Ovary (tissue), 9 donors: ENCODE measurements around the gene POLN. TPM values are rescaled to one million over a fixed set of nuclear protein-coding genes. Genes with fewer than 3 reads are reported as not detected.

Experiments
- DNase-seq, 5 donors: peaks; one replicate each; pipeline ENCODE4 v3.0.0-alpha.2; 2019 to 2020
- H3K27ac ChIP-seq, 2 donors: fragments of 200-600 bp; one replicate each; pipeline versions ENCODE4 v1.5.1 to v1.8.0; 2019 to 2022
- H3K27me3 ChIP-seq: fragments of 200-600 bp; one replicate; pipeline ENCODE4 v1.8.0; 2022
- H3K36me3 ChIP-seq: fragments of 200-600 bp; sonication (generic); one replicate; pipeline ENCODE4 v1.5.1; 2019
- H3K4me1 ChIP-seq: one replicate; pipeline ENCODE4 v1.8.1; 2013; ENCODE audit warnings: mild to moderate bottlenecking, moderate library complexity; ENCODE audit not compliant: insufficient read depth
- H3K4me3 ChIP-seq: fragments of 200-600 bp; sonication (generic); one replicate; pipeline ENCODE4 v1.5.1; 2017
- H3K9me3 ChIP-seq, 2 donors: fragments of 200-600 bp in 1 of 2; sonication (generic) in 1 of 2; one replicate each; pipeline versions ENCODE4 v1.5.1 to v1.8.1; 2013 to 2019; ENCODE audit warnings: mild to moderate bottlenecking in 1 of 2, moderate library complexity in 1 of 2
- CTCF ChIP-seq, 3 donors: fragments of 450-650 bp in 2 of 3; fragments of 200-600 bp in 1 of 3; IDR thresholded peaks; one replicate each; pipeline versions ENCODE4 v1.5.1 to v1.8.0; 2016 to 2022; ENCODE audit warnings: antibody characterized with exemption in 3 of 3, mild to moderate bottlenecking in 1 of 3
- EP300 ChIP-seq: sonication (generic); formaldehyde crosslinking; IDR thresholded peaks from one replicate; pipeline ENCODE4 v1.6.1; 2017; ENCODE audit warnings: antibody characterized with exemption
- POLR2A ChIP-seq: fragments of 450-650 bp; IDR thresholded peaks from one replicate; pipeline ENCODE4 v1.6.1; 2017; ENCODE audit warnings: antibody characterized with exemption, mild to moderate bottlenecking, moderate library complexity
- WGBS, 3 donors: extraction: QIAGEN DNeasy Blood & Tissue Kit in 1 of 3; methylation state at CpG; one replicate each; pipeline versions ENCODE4 v1.1.5 to v1.1.7; 2013 to 2017; 5-methylcytosine and 5-hydroxymethylcytosine counted together
- intact Hi-C, 4 donors: fragments of 100-400 bp; cut with DNase I; formaldehyde crosslinking; loops; one replicate each; pipeline versions ENCODE4 v1.11.0 to v1.15.1; 2022 to 2023
- polyA plus RNA-seq, 2 donors: library from polyadenylated mRNA; stranded (reverse); fragments of 200-250 nt in 1 of 2; fragments of 350-450 nt in 1 of 2; fragmentation: Illumina TruSeq in 1 of 2; extraction: RNeasy Lipid Tissue Mini Kit (QIAGEN cat#74804) in 1 of 2; gene quantifications; one replicate each; pipeline ENCODE4 v1.2.3, GENCODE V29; 2013 to 2014
- total RNA-seq, 7 donors: library from RNA; depleted of rRNA in 2 of 7; stranded (reverse); fragments of >200 nt in 2 of 7; fragmentation: NEBNext Ultra II Directional in 3 of 7; extraction: Animal tissue kit (Norgen Biotek cat#: 25700) in 3 of 7; gene quantifications; one replicate each; pipeline versions ENCODE4 v1.1.0 to v1.2.4, GENCODE V29; 2016 to 2023
- donor health status: DM: no; HTN: no; CAD: no; lungs with moderate emphysema.
- donor health status: DM: no; HTN: no; CAD: no.
- donor health status: Bipolar disorder and iron deficiency.
- donor health status: DM: yes; HTN: yes; CAD: no.
- donor health status: DM: no; HTN: no; CAD: no.
- donor health status: DM: yes; HTN: yes; CAD: no.

POLN gene
- total and polyA plus RNA-seq, 9 donors: 0.95 to 11.4 (median 3.1) TPM

DNA sequence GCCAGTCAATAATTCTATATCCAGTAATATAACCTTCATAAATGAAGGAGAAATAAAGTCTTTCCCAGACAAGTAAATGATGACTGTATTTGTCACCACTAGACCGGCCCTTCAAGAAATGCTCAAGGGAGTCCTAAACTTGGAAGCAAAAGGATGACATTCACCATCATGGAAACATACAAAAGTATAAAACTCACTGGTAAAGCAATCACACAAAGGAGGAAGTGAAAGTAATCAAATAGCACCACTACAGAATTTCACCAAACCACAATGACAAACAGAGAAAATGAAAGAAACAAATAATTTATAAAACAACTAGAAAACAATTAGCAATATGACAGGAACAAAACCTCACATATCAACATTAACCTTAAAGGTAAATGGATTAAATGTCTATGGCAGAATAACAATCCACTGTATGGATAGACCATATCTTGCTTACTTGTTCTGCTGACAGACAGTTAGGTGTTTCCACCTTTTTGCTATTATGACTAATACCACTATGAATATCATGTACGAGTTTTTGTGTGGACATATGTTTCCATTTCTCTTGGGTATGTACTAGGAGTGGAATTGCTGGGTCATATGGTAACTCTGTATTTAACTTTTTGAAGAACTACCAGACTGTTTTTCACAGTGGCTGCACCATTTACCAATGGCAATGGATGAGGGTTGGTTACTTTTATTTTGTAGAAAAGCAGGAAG is 137.9 kb downstream of the POLN start:
- Histone ChIP-seq H3K4me1 (no peaks in the 10 kb centered on the region), H3K27me3 (no peaks in the 10 kb centered on the region), H3K4me3 (no peak overlapping the region), H3K9me3 (peaks cover 3 to 7% of the 10 kb centered on the region in 2 donors), H3K27ac (no peak overlapping the region), H3K36me3 (no peaks in the 10 kb centered on the region)
- no peak for TF ChIP-seq EP300
- no peak for TF ChIP-seq POLR2A
- no peak for TF ChIP-seq CTCF (IDR thresholded peaks at IDR 0.05)
- no peak for DNase-seq
- intact Hi-C loops: no loop called here
- 95 to 96% (median 96%) methylated on average over 2 of the region's 2 CpGs for WGBS, 3 donors

DNA sequence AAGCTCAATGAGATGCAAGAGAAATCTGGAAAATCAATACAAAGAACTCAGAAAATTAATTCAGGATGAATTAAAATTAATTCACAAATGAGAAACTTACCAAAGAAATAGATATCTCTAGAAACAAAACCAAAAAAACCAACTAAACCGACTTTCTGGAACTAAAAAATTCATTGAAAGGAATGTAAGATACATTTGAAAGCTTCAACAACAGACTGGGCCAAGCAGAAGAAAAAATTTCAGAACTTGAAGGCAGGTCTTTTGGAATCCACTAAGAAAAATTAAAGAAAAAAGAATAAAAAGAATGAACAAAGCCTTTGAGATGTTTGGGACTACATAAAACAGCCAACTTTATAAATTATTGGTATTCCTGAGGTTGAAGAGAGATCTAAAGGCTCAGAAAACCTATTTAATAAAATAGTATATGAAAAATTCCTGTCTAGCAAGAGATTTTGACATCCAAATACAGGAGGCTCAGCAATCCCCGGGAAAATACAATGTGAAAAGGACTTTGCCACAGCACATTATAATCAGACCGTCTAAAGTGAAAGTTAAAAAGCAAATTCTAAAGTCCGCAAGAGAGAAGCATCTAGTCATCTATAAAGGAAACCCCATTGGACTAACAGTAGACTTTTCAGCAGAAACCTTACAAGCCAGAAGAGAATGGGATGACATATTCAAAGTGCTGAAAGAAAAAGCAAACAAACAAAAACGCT is 138.6 kb downstream of the POLN start:
- Histone ChIP-seq H3K27ac (no peak overlapping the region), H3K36me3 (no peaks in the 10 kb centered on the region), H3K4me1 (no peaks in the 10 kb centered on the region), H3K4me3 (no peak overlapping the region), H3K27me3 (no peaks in the 10 kb centered on the region), H3K9me3 (peaks cover 3 to 7% of the 10 kb centered on the region in 2 donors)
- DNase-seq: no peak
- intact Hi-C loops: no loop called here
- WGBS, 3 donors: 92 to 93% (median 93%) methylated on average over 5 of the region's 5 CpGs
- TF ChIP-seq CTCF (IDR thresholded peaks at IDR 0.05) (no peak), POLR2A (no peak), EP300 (no peak)

DNA sequence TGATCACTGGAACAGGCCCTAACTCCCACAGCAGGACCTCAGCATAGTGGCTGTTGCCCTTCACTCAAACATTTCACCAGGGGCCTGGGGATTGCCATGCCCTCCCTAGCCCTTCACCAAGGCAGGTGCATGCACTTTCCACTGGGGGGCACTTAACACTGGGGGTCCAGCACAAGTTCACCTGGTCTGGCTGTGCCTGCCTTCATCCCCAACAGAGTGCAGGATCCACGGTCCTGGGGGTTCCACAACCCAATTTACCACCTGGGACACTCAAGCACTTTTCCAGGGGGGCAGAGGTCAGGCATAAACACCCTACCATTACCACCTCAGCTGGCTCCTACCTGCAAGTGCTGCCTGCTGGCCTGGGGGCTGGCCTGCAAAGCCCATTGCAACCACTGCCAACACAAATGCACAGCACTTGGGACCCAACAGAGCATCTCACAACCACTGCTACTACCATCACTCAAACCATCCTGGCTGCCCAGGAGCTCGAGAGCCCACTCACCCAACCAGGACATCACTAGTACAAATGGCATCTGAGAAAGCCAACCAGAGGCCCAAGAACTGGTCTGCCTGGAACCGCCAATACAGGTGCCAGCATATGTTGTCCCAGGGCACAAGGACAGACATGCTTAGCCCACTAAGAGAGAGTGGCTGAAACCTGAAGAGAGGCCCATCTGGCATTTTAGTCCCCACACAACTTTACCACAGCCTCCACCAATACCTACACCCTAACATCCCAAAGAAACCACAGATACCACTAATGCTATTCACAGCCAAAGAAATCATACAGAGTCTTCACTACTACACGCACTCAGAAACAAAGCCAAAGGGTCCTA is 139.7 kb downstream of the POLN start:
- Histone ChIP-seq H3K4me3 (no peak overlapping the region), H3K4me1 (no peaks in the 10 kb centered on the region), H3K9me3 (peaks cover 3 to 7% of the 10 kb centered on the region in 2 donors), H3K36me3 (no peaks in the 10 kb centered on the region), H3K27me3 (no peaks in the 10 kb centered on the region), H3K27ac (no peak overlapping the region)
- WGBS, 3 donors: 85 to 88% (median 86%) methylated on average over 4 of the region's 4 CpGs
- no peak for TF ChIP-seq EP300
- no peak for TF ChIP-seq POLR2A
- no peak for TF ChIP-seq CTCF (IDR thresholded peaks at IDR 0.05)
- DNase-seq: no peak
- intact Hi-C loops: no loop called here

- Histone ChIP-seq H3K27me3 (no peaks in the 10 kb centered on the region), H3K36me3 (no peaks in the 10 kb centered on the region), H3K9me3 (peaks cover 3 to 7% of the 10 kb centered on the region in 2 donors), H3K27ac (no peak overlapping the region), H3K4me1 (no peaks in the 10 kb centered on the region), H3K4me3 (no peak overlapping the region)
- DNase-seq: no peak
- intact Hi-C loops: no loop called here
- TF ChIP-seq EP300 (no peak), POLR2A (no peak), CTCF (IDR thresholded peaks at IDR 0.05) (no peak)
- WGBS, 3 donors: 82 to 86% (median 82%) methylated on average over 7 of the region's 7 CpGs
Measured at GRCh38 chr4:2101346-2102044, 140.4 kb downstream of the POLN start.
